ENCODE measurements around the gene P3H4. TPM values are rescaled to one million over a fixed set of nuclear protein-coding genes. Genes with fewer than 3 reads are reported as not detected.

Gene P3H4
- total RNA-seq, 1 donor from 2014 or later = 51.2 TPM

- DNase-seq (ENCODE audit: low read depth in 2 of 2) = no peak
These were observed 17.2 kb downstream of the P3H4 start for GRCh38 chr17:41794540-41794975.

GRCh38 chr17:41793784-41794539 lies 17.8 kb downstream of the P3H4 start:
- DNase-seq (ENCODE audit: low read depth in 2 of 2) = peak; percentile 41 to 87

GRCh38 chr17:41792845-41793783 lies 18.6 kb downstream of the P3H4 start:
- peak; percentile 64 to 71 for DNase-seq (ENCODE audit: low read depth in 2 of 2)

- no peak for DNase-seq (ENCODE audit: low read depth in 2 of 2)
These were observed 24.7 kb downstream of the P3H4 start for GRCh38 chr17:41787021-41787418.

- DNase-seq (ENCODE audit: low read depth in 2 of 2) = peak; percentile 100
These were observed 25.3 kb downstream of the P3H4 start, which contains the start of gene JUP for GRCh38 chr17:41786227-41787020. JUP (minus strand) TSS chr17:41786711; CDS start chr17:41771854, 14,857 bp downstream.

GRCh38 chr17:41785859-41786226 lies 25.9 kb downstream of the P3H4 start:
- peak in 1 of 2 donors; percentile 60 for DNase-seq (ENCODE audit: low read depth in 2 of 2)

GRCh38 chr17:41785091-41785858 lies 26.5 kb downstream of the P3H4 start:
- DNase-seq (ENCODE audit: low read depth in 2 of 2) = peak; percentile 79 to 86

GRCh38 chr17:41784207-41784744 lies 27.5 kb downstream of the P3H4 start:
- DNase-seq (ENCODE audit: low read depth in 2 of 2) = peak in 1 of 2 donors; percentile 61

GRCh38 chr17:41782142-41782541 lies 29.6 kb downstream of the P3H4 start:
- DNase-seq (ENCODE audit: low read depth in 2 of 2) = peak in 1 of 2 donors; percentile 43

- no peak for DNase-seq (ENCODE audit: low read depth in 2 of 2)
These were observed 30.2 kb downstream of the P3H4 start for GRCh38 chr17:41781404-41782110.

- no peak for DNase-seq (ENCODE audit: low read depth in 2 of 2)
These were observed 31.8 kb downstream of the P3H4 start for GRCh38 chr17:41779954-41780353.

GRCh38 chr17:41777574-41778188 lies 34.1 kb downstream of the P3H4 start:
- DNase-seq (ENCODE audit: low read depth in 2 of 2) = peak; percentile 99 to 100

- DNase-seq (ENCODE audit: low read depth in 2 of 2) = peak in 1 of 2 donors; percentile 91
These were observed 34.6 kb downstream of the P3H4 start for GRCh38 chr17:41777157-41777573.

GRCh38 chr17:41776262-41776900 lies 35.4 kb downstream of the P3H4 start:
- peak in 1 of 2 donors; percentile 63 for DNase-seq (ENCODE audit: low read depth in 2 of 2)

GRCh38 chr17:41775394-41776226 lies 36.1 kb downstream of the P3H4 start:
- DNase-seq (ENCODE audit: low read depth in 2 of 2) = peak; percentile 58 to 65

- DNase-seq (ENCODE audit: low read depth in 2 of 2) = no peak
These were observed 38.0 kb downstream of the P3H4 start for GRCh38 chr17:41773731-41774193.

GRCh38 chr17:41773190-41773588 lies 38.6 kb downstream of the P3H4 start:
- DNase-seq (ENCODE audit: low read depth in 2 of 2) = peak; percentile 75 to 92

All from lung microvascular endothelial cell (primary cell).